Activated CD8-positive, alpha-beta memory T cell treated with anti-CD3 and anti-CD28 coated beads, Interleukin-2, amount 10 ng/mL, durations not matched to agents 7 days and 5 days (primary cell): Measurements from ENCODE around the gene PLXNA4. TPM values are rescaled to one million over a fixed set of nuclear protein-coding genes. Genes with fewer than 3 reads are reported as not detected.

Source experiments
- ATAC-seq: fragments of 150-1000 bp; cut with Tn5 transposase; one replicate; pipeline ENCODE4 v1.10.0; 2021; ENCODE audit warnings: moderate library complexity
- CTCF ChIA-PET: fragments of 350-600 bp; sonication (Branson Sonifier 250); formaldehyde crosslinking; loops from one replicate; lab custom pipeline; 2021; ENCODE audit warnings: antibody characterized with exemption; lab: Charles Lee
- DNase-seq: peaks from one replicate; pipeline ENCODE4 v3.0.0-alpha.2; 2020
- H3K27ac Mint-ChIP-seq: one replicate; pipeline ENCODE4 v1.8.0; 2021; ENCODE audit warnings: mild to moderate bottlenecking, mixed read lengths
- H3K27me3 Mint-ChIP-seq: one replicate; pipeline ENCODE4 v1.8.0; 2021; ENCODE audit warnings: mixed read lengths
- H3K36me3 Mint-ChIP-seq: one replicate; pipeline ENCODE4 v1.8.0; 2021; ENCODE audit warnings: mild to moderate bottlenecking, mixed read lengths
- H3K4me1 Mint-ChIP-seq: one replicate; pipeline ENCODE4 v1.8.0; 2021; ENCODE audit warnings: mixed read lengths
- H3K4me3 Mint-ChIP-seq: one replicate; pipeline ENCODE4 v1.8.0; 2021; ENCODE audit warnings: mild to moderate bottlenecking, moderate library complexity, mixed read lengths
- H3K9me3 Mint-ChIP-seq: one replicate; pipeline ENCODE4 v1.8.0; 2022; ENCODE audit warnings: low read depth, mixed read lengths
- total RNA-seq, 2 experiments: library from RNA; stranded (reverse); gene quantifications; one replicate each; pipeline ENCODE4 v1.2.3, GENCODE V29; 2021

PLXNA4 gene
- total RNA-seq, 2 experiments from 2014 or later = 1.2 to 1.6 TPM

DNA sequence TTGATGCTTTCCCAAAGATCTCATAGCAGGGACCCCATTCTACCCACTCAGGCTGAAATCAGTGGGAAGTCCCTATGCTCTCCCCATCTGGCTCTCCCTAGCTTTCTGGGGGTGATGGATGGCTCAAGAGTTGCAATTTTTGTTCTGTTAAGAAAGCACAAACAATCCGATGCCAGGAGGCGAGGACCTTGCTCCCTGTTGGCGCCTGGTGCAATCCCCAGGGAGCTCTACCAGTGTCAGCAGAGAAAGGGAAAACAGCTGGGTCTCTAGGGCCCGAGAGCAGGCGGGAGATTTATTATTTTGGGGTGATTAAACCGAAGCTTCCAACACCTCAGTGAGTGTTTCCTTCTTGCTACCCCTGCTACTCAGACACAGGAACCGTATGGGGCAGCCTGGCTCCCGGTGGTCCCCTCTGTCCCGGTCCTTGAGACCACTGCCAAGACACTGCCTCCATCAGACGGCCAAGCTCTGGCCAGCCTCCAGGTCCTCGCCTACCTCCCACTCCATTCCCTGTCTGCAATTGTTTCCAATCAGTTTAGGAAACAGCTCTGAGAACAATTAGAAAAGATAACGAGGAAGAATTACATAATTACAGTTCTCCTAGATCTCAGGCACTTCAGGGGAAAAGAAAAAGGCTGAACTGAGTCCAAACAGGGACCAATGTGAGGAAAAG, 147.9 kb downstream of the PLXNA4 start:
- ATAC-seq (no peak), DNase-seq (no peak)
- H3K4me1 Mint-ChIP-seq = peaks cover 52% of the 10 kb centered on the region
- H3K36me3 Mint-ChIP-seq = peaks cover 9% of the 10 kb centered on the region
- no peaks in the 10 kb centered on the region for H3K9me3 Mint-ChIP-seq
- H3K27me3 Mint-ChIP-seq = no peaks in the 10 kb centered on the region
- no peak overlapping the region for H3K4me3 Mint-ChIP-seq
- H3K27ac Mint-ChIP-seq = no peak overlapping the region
- CTCF ChIA-PET = interaction anchor here (0.7 to 1.1 kb wide), 2 partner anchors 20 to 23 kb away, joined by 3 to 4 read pairs; no protein-coding TSS in a partner anchor

DNA sequence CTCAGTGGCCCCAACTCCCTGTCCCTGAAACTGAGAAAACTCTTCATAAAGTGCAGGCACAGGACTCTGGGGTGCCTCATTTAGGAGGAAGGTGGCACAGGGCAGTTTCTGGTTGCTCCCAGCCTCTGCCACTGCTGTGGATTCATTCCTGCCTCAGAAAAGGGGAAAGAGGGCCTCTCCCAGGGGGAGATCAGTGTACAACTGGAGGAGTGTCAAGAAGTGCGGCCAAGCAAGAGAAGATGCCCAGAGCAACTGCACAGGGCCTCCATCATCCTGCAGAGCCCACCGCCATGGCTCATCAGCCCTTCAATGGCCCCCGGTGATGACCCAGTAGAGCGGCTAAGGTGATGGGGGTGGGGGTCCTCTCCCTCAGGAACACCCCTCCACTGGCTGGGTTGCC, 150.3 kb downstream of the PLXNA4 start:
- Mint-ChIP-seq H3K27ac (no peak overlapping the region), H3K9me3 (peaks cover 4% of the 10 kb centered on the region), H3K4me1 (peaks cover 28% of the 10 kb centered on the region), H3K36me3 (peaks cover 10% of the 10 kb centered on the region), H3K4me3 (no peak overlapping the region), H3K27me3 (peaks cover 15% of the 10 kb centered on the region)
- ATAC-seq (no peak), DNase-seq (no peak)
- CTCF ChIA-PET = interaction anchor here (1.6 kb wide), 1 partner anchor 32 kb away, joined by 4 read pairs; no protein-coding TSS in a partner anchor

DNA sequence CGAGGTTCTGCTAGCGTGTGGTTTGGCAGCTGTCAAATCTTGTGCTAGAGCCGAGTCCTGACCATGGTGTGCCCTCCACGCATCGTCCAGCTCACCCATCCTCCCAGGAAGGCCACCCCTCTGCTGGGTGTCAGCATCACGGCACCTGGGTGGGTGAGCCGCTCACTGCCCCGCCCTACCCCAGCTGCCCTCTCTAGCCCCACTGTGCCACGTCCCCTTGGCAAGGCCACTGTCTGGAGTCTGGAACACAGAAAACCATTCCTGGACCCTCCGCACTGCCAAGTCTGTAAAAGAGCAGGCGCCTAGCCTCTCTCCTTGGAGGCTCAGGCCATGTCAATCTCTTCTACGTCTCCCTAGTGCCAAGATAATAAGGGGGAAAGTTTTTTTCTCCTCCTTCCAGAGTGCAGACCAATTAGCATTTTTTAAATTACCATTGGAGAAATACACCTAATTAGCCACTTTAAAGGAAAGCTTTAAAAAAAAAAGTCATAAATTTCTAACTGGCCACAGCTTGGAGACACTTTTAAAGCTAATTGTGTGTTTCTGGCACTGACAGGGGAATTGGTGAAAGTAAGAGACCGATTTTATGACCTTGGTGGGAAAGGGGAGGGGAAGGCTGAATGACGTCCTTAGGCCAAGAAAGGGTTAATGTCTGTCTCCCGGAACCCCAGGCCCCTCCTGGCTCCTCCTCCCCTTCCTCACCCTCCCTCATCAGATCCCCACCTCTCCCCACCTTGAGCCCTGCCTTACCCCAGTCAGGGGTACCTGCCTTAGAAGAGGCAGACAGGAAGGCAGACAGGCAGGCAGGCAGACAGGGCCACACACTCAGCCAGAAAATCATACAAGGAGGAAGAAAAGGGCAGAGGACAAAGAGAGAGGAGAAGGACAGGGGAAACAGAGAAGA, 151.2 kb downstream of the PLXNA4 start:
- ATAC-seq (no peak), DNase-seq (no peak)
- CTCF ChIA-PET = no interaction called here
- Mint-ChIP-seq H3K4me1 (peaks cover 19% of the 10 kb centered on the region), H3K36me3 (peaks cover 8% of the 10 kb centered on the region), H3K27ac (no peak overlapping the region), H3K27me3 (peaks cover 22% of the 10 kb centered on the region), H3K4me3 (no peak overlapping the region), H3K9me3 (peaks cover 7% of the 10 kb centered on the region)

DNA sequence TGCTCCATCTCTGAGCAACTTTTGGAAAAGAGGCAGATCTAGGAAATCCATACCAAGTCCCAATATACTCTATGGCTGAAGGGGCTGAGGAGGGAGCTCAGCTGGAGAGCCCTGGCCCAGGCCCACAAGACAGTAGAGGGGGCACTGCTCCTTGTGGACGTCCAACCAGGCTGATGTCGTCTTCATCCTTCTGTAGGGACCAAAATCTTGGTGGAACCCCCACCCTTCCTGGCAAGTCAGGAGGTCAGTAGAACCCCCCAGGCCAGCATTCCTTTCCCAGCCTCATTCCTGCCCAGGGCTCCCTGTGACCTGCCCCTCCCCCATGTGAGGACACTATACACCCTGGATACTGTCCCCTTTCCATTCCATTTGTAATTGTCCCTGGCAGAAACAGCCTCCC, 152.0 kb downstream of the PLXNA4 start:
- H3K27me3 Mint-ChIP-seq = peaks cover 24% of the 10 kb centered on the region
- H3K4me3 Mint-ChIP-seq = no peak overlapping the region
- ATAC-seq (no peak), DNase-seq (no peak)
- H3K36me3 Mint-ChIP-seq = peaks cover 7% of the 10 kb centered on the region
- peaks cover 11% of the 10 kb centered on the region for H3K4me1 Mint-ChIP-seq
- peaks cover 7% of the 10 kb centered on the region for H3K9me3 Mint-ChIP-seq
- H3K27ac Mint-ChIP-seq = no peak overlapping the region
- CTCF ChIA-PET = no interaction called here

DNA sequence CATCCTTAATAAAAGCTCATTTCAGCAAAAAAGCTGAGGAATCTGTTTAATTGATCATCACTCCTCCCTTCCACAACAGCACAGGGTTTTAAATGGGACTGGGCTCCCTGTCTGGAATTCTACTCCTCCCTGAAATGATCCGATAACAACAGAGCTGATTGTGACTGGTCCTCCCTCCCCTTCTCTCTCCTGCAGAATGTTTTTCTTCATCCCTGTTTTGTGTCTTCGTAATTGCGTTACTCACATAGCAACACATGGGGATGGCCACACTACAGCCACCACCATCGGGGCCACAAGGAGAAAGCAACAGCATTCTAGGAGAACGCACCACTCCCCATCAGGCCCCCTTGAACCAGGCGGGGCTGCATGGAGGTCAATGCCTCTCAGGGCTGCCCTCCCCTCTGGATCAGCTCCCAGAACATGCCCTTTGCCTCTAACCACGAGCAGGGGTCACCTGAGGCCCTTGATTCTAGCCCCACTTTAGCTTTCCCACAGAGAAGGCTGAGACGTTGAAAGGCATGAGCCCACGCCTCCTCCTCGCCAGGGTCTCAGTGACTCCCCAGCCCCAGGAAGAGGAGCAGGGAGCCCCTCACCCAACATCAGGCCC, 152.6 kb downstream of the PLXNA4 start:
- peaks cover 8% of the 10 kb centered on the region for H3K4me1 Mint-ChIP-seq
- no peak for ATAC-seq
- H3K36me3 Mint-ChIP-seq = peaks cover 7% of the 10 kb centered on the region
- DNase-seq = no peak
- CTCF ChIA-PET = interaction anchor here (1.1 kb wide), 1 partner anchor 157 kb away, joined by 3 read pairs; no protein-coding TSS in a partner anchor
- peaks cover 27% of the 10 kb centered on the region for H3K27me3 Mint-ChIP-seq
- peaks cover 7% of the 10 kb centered on the region for H3K9me3 Mint-ChIP-seq
- H3K4me3 Mint-ChIP-seq = no peak overlapping the region
- no peak overlapping the region for H3K27ac Mint-ChIP-seq

DNA sequence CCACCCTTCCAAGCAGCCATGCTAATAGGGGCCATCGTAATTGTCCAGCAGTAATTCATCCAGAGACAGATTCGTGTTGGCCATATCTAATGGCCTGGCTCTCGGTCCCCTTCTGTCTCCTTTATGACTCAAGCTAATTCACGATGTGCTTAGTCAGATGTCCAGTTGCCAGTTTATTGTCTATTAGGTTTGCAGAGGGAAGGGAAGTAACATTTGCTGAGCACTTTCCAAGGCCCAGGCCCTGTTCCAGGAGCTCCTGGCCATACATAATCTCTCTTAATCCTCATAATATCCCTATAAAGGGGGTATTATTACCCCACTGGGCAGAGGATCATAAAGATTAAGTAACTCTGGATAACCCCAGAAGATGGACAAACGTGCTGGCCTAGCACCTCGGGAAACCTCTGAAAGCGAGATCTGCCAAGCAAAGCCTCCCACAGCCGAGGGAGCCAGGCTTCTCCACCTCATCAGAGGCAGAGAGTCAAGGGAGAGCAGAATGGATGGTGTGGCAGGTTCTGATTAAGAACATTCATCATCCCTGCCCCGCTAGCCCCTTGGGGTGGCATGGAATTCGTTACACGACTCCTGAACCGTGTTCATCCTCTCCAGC, 153.7 kb downstream of the PLXNA4 start:
- peaks cover 7% of the 10 kb centered on the region for H3K9me3 Mint-ChIP-seq
- no peak overlapping the region for H3K27ac Mint-ChIP-seq
- H3K4me3 Mint-ChIP-seq = no peak overlapping the region
- ATAC-seq (no peak), DNase-seq (no peak)
- H3K36me3 Mint-ChIP-seq = peaks cover 7% of the 10 kb centered on the region
- H3K27me3 Mint-ChIP-seq = peaks cover 35% of the 10 kb centered on the region
- CTCF ChIA-PET = interaction anchor here (1.1 kb wide), 1 partner anchor 158 kb away, joined by 3 read pairs; no protein-coding TSS in a partner anchor
- peaks cover 7% of the 10 kb centered on the region for H3K4me1 Mint-ChIP-seq

DNA sequence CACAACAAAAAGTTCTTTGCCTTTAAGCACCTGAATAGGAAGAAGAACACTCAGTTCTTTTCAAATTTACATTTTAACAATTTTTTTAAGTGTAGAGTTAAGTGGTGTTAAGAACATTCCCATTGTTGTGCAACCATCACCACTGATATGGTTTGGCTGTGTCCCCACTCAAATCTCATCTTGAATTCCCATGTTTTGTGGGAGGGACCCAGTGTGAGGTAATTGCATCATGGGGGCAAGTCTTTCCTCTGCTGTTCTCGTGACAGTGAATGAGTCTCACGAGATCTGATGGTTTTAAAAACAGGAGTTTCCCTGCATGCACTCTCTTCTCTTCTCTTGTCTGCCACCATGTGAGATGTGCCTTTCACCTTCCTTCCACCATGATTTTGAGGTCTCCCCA, 155.7 kb downstream of the PLXNA4 start:
- CTCF ChIA-PET = no interaction called here

DNA sequence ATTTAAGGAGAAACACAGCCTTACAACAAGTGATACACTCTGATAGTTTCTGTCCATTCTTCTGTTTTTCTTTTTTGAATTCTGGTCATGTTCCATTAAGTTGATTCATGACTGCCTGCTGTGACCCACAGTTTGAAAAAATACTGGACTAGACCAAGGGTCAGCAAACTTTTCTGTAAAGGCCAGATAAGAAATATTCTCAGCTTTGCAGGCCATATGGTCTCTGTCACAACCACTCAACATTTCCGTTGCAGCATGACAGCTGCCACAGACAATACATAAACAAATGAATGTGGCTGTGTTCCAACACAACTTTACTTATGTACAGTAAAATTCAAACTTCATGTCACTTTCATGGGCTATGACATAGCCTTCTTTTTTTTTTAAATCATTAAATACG, 156.7 kb downstream of the PLXNA4 start:
- no peak overlapping the region for H3K27ac Mint-ChIP-seq
- ATAC-seq = no peak
- peaks cover 8% of the 10 kb centered on the region for H3K36me3 Mint-ChIP-seq
- H3K9me3 Mint-ChIP-seq = peaks cover 7% of the 10 kb centered on the region
- CTCF ChIA-PET = no interaction called here
- no peaks in the 10 kb centered on the region for H3K4me1 Mint-ChIP-seq
- no peak overlapping the region for H3K4me3 Mint-ChIP-seq
- H3K27me3 Mint-ChIP-seq = peaks cover 45% of the 10 kb centered on the region
- DNase-seq = no peak

More for the DNA sequence above, 155.7 kb downstream of the PLXNA4 start:
- H3K27me3 Mint-ChIP-seq = peaks cover 45% of the 10 kb centered on the region
- ATAC-seq = no peak
- no peak for DNase-seq
- H3K36me3 Mint-ChIP-seq = peaks cover 8% of the 10 kb centered on the region
- H3K9me3 Mint-ChIP-seq = peaks cover 7% of the 10 kb centered on the region
- H3K4me3 Mint-ChIP-seq = no peak overlapping the region
- no peak overlapping the region for H3K27ac Mint-ChIP-seq
- peaks cover 3% of the 10 kb centered on the region for H3K4me1 Mint-ChIP-seq

DNA sequence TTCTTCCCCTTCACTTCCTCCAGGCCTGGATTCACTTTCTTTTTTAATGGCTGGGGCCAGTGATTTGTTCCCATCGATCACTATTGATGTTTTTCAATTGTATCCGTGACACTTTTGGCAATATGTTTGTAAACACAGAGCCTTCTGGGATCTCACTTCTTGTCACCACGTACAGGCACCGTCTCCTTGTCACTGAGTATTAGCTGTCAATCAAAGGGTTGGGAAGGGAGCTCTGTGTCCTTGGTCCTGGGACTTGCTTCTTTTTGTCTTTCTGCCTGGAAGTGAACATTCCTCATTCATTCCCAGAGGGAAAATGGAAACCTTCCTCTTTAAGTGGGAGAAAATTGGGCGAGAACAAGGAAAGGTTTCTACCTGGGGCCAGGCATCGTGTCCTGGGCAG, 157.4 kb downstream of the PLXNA4 start:
- peaks cover 45% of the 10 kb centered on the region for H3K27me3 Mint-ChIP-seq

DNA sequence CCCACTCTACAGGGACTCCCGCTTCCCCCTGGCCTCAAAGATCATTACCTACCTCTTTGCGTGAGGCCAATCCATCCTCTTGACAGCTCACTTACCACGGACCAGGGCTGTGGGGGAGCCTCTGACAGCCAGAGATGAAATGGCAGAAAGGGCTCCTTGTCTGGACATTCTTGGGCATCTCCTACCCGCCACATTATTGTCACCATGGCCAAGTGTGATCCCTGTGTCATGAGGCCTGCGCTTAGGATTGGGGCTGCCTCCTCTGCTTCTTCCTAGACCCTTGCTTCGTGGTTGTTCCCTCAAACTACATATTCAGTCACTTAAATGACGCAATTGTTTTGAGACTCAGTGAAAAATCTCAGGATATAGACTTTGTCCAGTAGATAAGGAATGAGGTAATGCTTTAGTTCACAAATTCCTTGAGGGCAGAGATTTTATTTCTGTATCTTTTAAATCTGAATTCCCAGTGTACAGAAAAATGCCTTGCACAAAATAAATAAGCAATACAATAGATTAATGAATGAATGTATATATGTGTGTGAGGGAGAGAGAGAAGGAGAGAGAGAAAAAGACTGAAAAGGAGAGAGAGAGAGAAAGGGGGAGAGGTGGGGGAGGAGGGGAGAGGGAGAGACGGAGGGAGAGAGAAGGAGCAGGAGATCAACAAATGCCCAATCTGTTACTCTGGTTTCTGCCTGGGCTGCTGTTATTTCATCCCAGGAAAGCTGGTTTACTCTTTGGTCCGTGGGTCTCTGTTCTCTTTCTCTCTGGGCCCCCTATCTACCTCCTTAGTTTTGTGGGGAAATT, 159.0 kb downstream of the PLXNA4 start:
- H3K36me3 Mint-ChIP-seq = peaks cover 8% of the 10 kb centered on the region
- CTCF ChIA-PET = no interaction called here
- peaks cover 42% of the 10 kb centered on the region for H3K27me3 Mint-ChIP-seq
- H3K27ac Mint-ChIP-seq = no peak overlapping the region
- no peaks in the 10 kb centered on the region for H3K4me1 Mint-ChIP-seq
- DNase-seq = no peak
- no peak overlapping the region for H3K4me3 Mint-ChIP-seq
- no peak for ATAC-seq
- peaks cover 7% of the 10 kb centered on the region for H3K9me3 Mint-ChIP-seq

More for the DNA sequence above, 157.4 kb downstream of the PLXNA4 start:
- no peak for DNase-seq
- Mint-ChIP-seq H3K36me3 (peaks cover 8% of the 10 kb centered on the region), H3K4me3 (no peak overlapping the region), H3K27ac (no peak overlapping the region), H3K9me3 (peaks cover 7% of the 10 kb centered on the region), H3K4me1 (no peaks in the 10 kb centered on the region)
- CTCF ChIA-PET = no interaction called here
- no peak for ATAC-seq

DNA sequence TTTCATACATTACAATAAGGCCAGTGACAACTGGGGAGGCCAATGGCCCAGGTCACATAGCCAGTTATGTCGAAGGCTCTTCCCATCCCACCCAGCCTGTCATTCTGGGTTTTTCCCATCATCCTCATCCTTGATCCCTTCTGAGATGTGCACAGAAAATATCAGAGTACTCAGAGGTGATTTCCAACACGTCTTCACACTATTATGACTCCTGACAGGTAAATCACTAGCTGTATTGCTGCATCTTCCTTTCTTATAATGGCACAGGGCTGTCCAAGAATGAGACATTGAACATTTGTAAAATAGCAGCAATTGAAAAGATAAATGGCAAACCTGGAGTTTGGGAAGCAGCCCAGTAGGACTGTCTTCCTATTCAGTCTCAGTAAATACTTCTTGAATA, 159.9 kb downstream of the PLXNA4 start:
- Mint-ChIP-seq H3K27me3 (peaks cover 36% of the 10 kb centered on the region), H3K4me1 (no peaks in the 10 kb centered on the region), H3K27ac (no peak overlapping the region), H3K36me3 (peaks cover 8% of the 10 kb centered on the region), H3K4me3 (no peak overlapping the region), H3K9me3 (peaks cover 7% of the 10 kb centered on the region)
- no peak for ATAC-seq
- DNase-seq = no peak
- CTCF ChIA-PET = no interaction called here

DNA sequence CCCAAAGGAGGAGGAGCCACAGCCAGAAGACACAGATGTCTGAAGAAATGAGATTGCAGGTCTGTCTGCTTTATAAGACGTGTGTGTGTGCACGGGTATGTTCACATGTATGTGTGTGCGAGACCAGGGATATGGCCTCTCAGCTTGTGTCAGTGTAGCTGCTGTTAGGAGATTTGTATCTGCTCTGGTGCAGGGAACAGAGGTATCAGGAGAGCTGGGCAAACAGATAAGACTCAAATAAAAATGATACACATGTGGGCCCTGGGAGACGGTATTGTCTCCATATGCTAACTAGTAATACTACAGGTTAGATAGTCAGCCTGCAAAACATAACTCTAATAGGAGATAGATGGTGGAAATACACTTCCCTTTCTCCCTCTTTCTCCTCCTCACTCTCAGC, 161.0 kb downstream of the PLXNA4 start:
- Mint-ChIP-seq H3K27ac (no peak overlapping the region), H3K4me1 (no peaks in the 10 kb centered on the region), H3K36me3 (peaks cover 1% of the 10 kb centered on the region), H3K27me3 (peaks cover 29% of the 10 kb centered on the region), H3K9me3 (no peaks in the 10 kb centered on the region), H3K4me3 (no peak overlapping the region)
- ATAC-seq = no peak
- CTCF ChIA-PET = no interaction called here
- no peak for DNase-seq
